GM10248 (cell line): ENCODE results near the gene FAF2.
"Not testable (repeated sequence)": the region's sequence is repeated elsewhere in the genome, so short reads cannot be mapped to it uniquely, and the experiment has no call there.

Experiments
- CTCF ChIA-PET: fragments of 300-600 bp; sonication (Branson Sonifier 250); formaldehyde crosslinking; extraction: SDS; loops from one replicate; lab custom pipeline; 2021; ENCODE audit warnings: antibody characterized with exemption; lab: Yijun Ruan, JAX
- POLR2A ChIA-PET: fragments of 350-650 bp; sonication (Branson Sonifier 250); formaldehyde crosslinking; extraction: SDS; loops from one replicate; lab custom pipeline; 2020; ENCODE audit warnings: antibody characterized with exemption; lab: Yijun Ruan, JAX
- DNase-seq: peaks from one replicate; pipeline ENCODE4 v3.0.0; 2012; ENCODE audit errors: extremely low spot score
- TF ChIP-seq, protein P1 (sequence below): IDR thresholded peaks from 2 replicates; pipeline ENCODE4 v1.5.1; 2012; ENCODE audit warnings: mild to moderate bottlenecking, low read depth; ENCODE audit errors: extremely low read depth, missing control alignments, control extremely low read depth

The FAF2 gene

DNA sequence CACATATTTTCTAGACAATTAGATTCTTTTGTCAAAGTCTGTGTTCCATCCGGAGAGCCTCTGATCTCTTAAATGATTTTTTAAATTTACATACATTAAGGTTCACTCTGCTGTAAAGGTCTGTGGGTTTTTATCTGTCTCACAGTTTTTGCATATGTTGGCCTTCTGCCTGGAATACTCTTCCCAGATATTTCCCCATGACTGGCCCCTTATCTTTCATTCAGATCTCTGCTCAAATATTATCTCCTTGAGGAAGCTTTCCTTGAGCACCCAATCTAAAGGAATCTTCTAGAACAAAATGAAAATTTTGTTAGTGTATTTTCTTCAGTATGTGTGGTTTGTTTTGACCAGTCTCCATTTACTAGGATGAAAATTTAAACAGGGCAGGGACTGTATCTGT is 26.3 kb downstream of the FAF2 start:
- ChIA-PET CTCF (interaction anchor here (1.9 kb wide), 1 partner anchor 18 kb away, joined by 5 read pairs; no protein-coding TSS in a partner anchor), POLR2A (no interaction called here)
- DNase-seq: no peak
- TF ChIP-seq, protein P1, sequence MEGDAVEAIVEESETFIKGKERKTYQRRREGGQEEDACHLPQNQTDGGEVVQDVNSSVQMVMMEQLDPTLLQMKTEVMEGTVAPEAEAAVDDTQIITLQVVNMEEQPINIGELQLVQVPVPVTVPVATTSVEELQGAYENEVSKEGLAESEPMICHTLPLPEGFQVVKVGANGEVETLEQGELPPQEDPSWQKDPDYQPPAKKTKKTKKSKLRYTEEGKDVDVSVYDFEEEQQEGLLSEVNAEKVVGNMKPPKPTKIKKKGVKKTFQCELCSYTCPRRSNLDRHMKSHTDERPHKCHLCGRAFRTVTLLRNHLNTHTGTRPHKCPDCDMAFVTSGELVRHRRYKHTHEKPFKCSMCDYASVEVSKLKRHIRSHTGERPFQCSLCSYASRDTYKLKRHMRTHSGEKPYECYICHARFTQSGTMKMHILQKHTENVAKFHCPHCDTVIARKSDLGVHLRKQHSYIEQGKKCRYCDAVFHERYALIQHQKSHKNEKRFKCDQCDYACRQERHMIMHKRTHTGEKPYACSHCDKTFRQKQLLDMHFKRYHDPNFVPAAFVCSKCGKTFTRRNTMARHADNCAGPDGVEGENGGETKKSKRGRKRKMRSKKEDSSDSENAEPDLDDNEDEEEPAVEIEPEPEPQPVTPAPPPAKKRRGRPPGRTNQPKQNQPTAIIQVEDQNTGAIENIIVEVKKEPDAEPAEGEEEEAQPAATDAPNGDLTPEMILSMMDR: no peak

DNA sequence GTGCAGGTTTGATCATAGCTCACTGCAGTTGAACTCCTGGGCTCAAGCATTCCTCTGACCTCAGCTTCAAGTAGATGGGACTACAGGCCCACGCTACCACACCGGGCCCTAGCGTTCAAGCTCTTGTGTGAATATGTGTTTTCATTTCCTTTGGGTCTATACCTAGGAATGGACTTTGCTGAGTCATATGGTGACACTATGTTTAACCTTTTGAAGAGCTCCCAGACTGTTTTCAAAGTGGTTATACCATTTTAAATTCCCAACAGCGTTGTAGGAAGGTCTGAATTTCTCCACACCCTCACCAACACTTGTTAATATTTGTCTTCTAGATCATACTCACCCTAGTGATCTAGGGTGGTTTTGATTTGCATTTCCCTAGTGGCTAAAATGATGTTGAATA is 33.5 kb downstream of the FAF2 start:
- DNase-seq: no peak
- TF ChIP-seq, protein P1: no peak
- CTCF ChIA-PET: interaction anchor here (0.8 to 2.2 kb wide), 3 partner anchors 26 to 92 kb away, joined by 3 to 5 read pairs (median 3); no protein-coding TSS in a partner anchor
- POLR2A ChIA-PET: no interaction called here

DNA sequence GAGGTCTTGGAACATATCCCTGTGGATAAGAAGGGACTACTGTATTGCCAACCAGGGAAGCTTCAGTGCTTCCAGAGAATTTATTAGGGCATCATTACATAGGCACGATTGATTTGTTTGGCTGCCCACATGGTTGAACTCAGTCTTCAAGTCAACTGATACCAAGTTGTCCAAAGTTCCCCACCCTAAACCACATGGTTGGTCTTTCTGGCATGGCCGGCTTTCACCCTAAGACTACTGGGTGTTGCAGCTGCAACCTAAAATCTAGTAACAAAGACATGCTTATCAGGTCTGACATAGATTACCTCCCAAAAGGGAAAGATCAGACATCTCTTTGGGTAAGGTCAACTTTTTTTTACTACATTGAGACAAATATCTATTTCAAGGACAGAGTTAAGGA is 37.0 kb downstream of the FAF2 start:
- DNase-seq: no peak
- ChIA-PET POLR2A (no interaction called here), CTCF (interaction anchor here (1.0 to 2.3 kb wide), 2 partner anchors 9 to 38 kb away, joined by 4 to 6 read pairs; no protein-coding TSS in a partner anchor)
- TF ChIP-seq, protein P1: no peak

DNA sequence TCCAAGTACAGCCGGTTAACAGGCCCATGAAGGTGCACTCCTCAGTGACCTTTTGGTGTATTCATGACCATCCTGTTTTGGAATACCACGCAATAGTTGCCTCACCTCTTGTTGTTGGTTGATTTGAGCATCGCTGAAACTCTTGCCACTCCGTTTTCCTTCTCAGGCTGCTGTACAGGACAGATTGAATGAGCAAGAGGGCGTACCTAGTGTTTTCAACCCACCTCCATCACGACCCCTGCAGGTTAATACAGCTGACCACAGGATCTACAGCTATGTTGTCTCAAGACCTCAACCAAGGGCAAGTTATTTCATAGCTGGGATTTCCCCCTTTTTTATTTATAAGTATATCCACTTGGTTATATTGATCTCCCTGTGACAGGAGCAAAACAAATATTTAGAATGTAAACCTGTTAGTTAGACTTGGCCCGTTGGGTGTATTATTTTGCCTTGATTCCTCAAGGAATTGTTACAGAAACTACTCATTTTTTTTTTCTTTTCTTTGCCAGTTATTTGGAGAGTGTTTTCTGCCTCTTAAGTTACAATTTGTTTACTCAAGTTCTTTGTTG is 38.1 kb downstream of the FAF2 start:
- CTCF ChIA-PET: interaction anchor here (0.9 to 2.3 kb wide), 2 partner anchors 11 to 39 kb away, joined by 5 to 6 read pairs; no protein-coding TSS in a partner anchor
- POLR2A ChIA-PET: no interaction called here
- TF ChIP-seq, protein P1: no peak
- DNase-seq: no peak

- POLR2A ChIA-PET, DNase-seq: not testable (repeated sequence)
- CTCF ChIA-PET: interaction anchor here (1.2 kb wide), 1 partner anchor 20 kb away, joined by 3 read pairs; no protein-coding TSS in a partner anchor
These were observed 39.0 kb downstream of the FAF2 start for GRCh38 chr5:176487160-176487559.

GRCh38 chr5:176489077-176489476 is 40.9 kb downstream of the FAF2 start:
- TF ChIP-seq, protein P1: no peak
- CTCF ChIA-PET: interaction anchor here (1.4 to 2.7 kb wide), 3 partner anchors 10 to 41 kb away, joined by 3 to 10 read pairs (median 6); partner anchors contain the start of gene FAF2
- DNase-seq: no peak
- POLR2A ChIA-PET: interaction anchor here (0.6 kb wide), 1 partner anchor 81 kb away, joined by 7 read pairs; no protein-coding TSS in a partner anchor

DNA sequence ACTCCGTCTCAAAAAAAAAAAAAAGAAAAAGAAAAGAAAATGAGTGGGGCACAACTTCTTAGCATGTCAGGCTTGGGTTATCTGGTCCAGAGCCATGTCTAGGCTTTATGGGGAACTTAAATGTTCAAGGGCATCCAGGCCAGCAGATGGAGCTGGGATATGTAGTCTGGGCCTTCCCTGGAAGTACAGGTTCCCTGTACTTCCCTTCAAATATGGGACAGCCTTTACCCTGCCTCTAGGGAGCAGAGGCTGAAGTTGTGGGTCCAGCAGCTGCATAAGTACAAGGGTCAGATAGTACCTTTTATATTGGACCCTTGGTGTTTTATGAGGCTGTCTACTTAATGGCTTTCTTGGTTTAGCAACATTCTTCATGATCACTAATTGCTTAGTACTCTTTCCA is 42.1 kb downstream of the FAF2 start:
- TF ChIP-seq, protein P1: no peak
- no peak for DNase-seq
- CTCF ChIA-PET: interaction anchor here (1.3 to 2.7 kb wide), 4 partner anchors 11 to 83 kb away, joined by 3 to 10 read pairs (median 4); partner anchors contain the start of gene FAF2
- POLR2A ChIA-PET: no interaction called here
